ENCODE data around the gene A2M. TPM values are rescaled to one million over a fixed set of nuclear protein-coding genes. Genes with fewer than 3 reads are reported as not detected.

A2M gene
- polyA plus RNA-seq, 2 of the 4 experiments (the other 2 are of a cell fraction): not detected

DNA sequence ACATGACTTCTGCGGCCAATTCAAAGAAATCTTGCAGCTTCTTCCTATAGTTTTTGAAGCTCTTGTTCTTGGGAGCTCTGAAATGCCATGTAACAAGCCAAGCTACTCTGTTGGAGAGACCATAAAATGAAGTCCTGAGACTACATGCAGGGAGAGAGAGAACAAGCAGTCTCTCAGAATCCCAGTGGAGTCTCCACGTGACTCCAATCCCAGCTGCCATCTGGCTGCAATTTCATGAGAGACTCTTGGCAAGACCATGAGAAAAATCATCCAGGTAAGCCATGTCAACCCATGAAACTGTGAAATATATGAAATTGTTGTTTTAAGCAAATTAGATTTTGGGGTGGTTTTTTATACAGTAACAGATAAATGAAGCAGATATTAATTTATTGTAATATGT lies 72.0 kb downstream of the A2M start:
- 13% methylated on average over 2 of the region's 2 CpGs for WGBS (ENCODE audit: missing lambda C conversion rate)
- H3K4me3 ChIP-seq: no peak overlapping the region
- H3K27ac ChIP-seq: no peak overlapping the region
- ATAC-seq (no peak), FAIRE-seq (no peak), DNase-seq (ENCODE audit: low read depth in 1 of 2, low spot score in 1 of 2) (no peak)
- no peak for TF ChIP-seq FOSB (CRISPR knock-in tag; IDR thresholded peaks at IDR 0.05)
- TF ChIP-seq HEYL (CRISPR knock-in tag; IDR thresholded peaks at IDR 0.05): no peak
- no peak for TF ChIP-seq JUNB (IDR thresholded peaks at IDR 0.05)
- no peak for TF ChIP-seq BHLHE40 (IDR thresholded peaks at IDR 0.05; ENCODE audit: low read depth, low read length)
- no peak for TF ChIP-seq TP53 (CRISPR knock-in tag; IDR thresholded peaks at IDR 0.05)
- TF ChIP-seq RAD21 (conservative IDR thresholded peaks at IDR 0.05 in 1 of 2, IDR thresholded peaks at IDR 0.05 in 1 of 2): no peak
- no peak for TF ChIP-seq RCOR1 (IDR thresholded peaks at IDR 0.05; ENCODE audit: low read depth, low read length)
- no peak for TF ChIP-seq TFCP2L1 (CRISPR knock-in tag; IDR thresholded peaks at IDR 0.05)
- no peak for TF ChIP-seq HOXA7 (CRISPR knock-in tag; IDR thresholded peaks at IDR 0.05)
- TF ChIP-seq KDM1A (IDR thresholded peaks at IDR 0.05; ENCODE audit: low read depth): no peak
- TF ChIP-seq USF2 (IDR thresholded peaks at IDR 0.05): no peak
- no peak for TF ChIP-seq POLR2AphosphoS2 (conservative IDR thresholded peaks at IDR 0.05; ENCODE audit: low read length)
- TF ChIP-seq SMC3 (IDR thresholded peaks at IDR 0.05): no peak
- TF ChIP-seq EHMT2 (IDR thresholded peaks at IDR 0.05; ENCODE audit: low read depth): no peak
- TF ChIP-seq, protein P1, sequence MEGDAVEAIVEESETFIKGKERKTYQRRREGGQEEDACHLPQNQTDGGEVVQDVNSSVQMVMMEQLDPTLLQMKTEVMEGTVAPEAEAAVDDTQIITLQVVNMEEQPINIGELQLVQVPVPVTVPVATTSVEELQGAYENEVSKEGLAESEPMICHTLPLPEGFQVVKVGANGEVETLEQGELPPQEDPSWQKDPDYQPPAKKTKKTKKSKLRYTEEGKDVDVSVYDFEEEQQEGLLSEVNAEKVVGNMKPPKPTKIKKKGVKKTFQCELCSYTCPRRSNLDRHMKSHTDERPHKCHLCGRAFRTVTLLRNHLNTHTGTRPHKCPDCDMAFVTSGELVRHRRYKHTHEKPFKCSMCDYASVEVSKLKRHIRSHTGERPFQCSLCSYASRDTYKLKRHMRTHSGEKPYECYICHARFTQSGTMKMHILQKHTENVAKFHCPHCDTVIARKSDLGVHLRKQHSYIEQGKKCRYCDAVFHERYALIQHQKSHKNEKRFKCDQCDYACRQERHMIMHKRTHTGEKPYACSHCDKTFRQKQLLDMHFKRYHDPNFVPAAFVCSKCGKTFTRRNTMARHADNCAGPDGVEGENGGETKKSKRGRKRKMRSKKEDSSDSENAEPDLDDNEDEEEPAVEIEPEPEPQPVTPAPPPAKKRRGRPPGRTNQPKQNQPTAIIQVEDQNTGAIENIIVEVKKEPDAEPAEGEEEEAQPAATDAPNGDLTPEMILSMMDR (IDR thresholded peaks at IDR 0.05): no peak
- TF ChIP-seq RFX5 (IDR thresholded peaks at IDR 0.05): no peak
- TF ChIP-seq POLR2A (IDR thresholded peaks at IDR 0.05; ENCODE audit: low read length): no peak
- no peak for TF ChIP-seq MYC (IDR thresholded peaks at IDR 0.05; ENCODE audit: borderline replicate concordance, low read length)
- CTCF ChIA-PET: interaction anchor here (0.9 kb wide), 1 partner anchor 95 kb away, joined by 3 read pairs; the partner anchor contains the start of gene M6PR
- no peak overlapping the region for H3K4me2 ChIP-seq
- H3K4me1 ChIP-seq: no peaks in the 10 kb centered on the region
- POLR2A ChIA-PET: no interaction called here
- no peaks in the 10 kb centered on the region for H3K9me3 ChIP-seq

GRCh38 chr12:9041321-9041720 lies 74.4 kb downstream of the A2M start:
- WGBS (ENCODE audit: missing lambda C conversion rate): 21% methylated on average over 1 of the region's 1 CpG
- no peak overlapping the region for H3K27ac ChIP-seq
- no peak overlapping the region for H3K4me3 ChIP-seq
- DNase-seq (ENCODE audit: low read depth in 1 of 2, low spot score in 1 of 2) (no peak), ATAC-seq (no peak), FAIRE-seq (no peak)
- POLR2A ChIA-PET: no interaction called here
- no peak overlapping the region for H3K4me2 ChIP-seq
- TF ChIP-seq GATA3 (IDR thresholded peaks at IDR 0.05; ENCODE audit: borderline replicate concordance): no peak
- TF ChIP-seq, protein P2, sequence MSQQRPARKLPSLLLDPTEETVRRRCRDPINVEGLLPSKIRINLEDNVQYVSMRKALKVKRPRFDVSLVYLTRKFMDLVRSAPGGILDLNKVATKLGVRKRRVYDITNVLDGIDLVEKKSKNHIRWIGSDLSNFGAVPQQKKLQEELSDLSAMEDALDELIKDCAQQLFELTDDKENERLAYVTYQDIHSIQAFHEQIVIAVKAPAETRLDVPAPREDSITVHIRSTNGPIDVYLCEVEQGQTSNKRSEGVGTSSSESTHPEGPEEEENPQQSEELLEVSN (IDR thresholded peaks at IDR 0.05; ENCODE audit: borderline replicate concordance, low read depth): no peak
- no peak for TF ChIP-seq TFCP2L1 (CRISPR knock-in tag; IDR thresholded peaks at IDR 0.05)
- TF ChIP-seq HEYL (CRISPR knock-in tag; IDR thresholded peaks at IDR 0.05): no peak
- TF ChIP-seq ZNF302 (CRISPR knock-in tag; IDR thresholded peaks at IDR 0.05): no peak
- no peak for TF ChIP-seq KDM1A (IDR thresholded peaks at IDR 0.05; ENCODE audit: low read depth)
- no peak for TF ChIP-seq CBX2 (IDR thresholded peaks at IDR 0.05; ENCODE audit: borderline replicate concordance, low read depth)
- no peak for TF ChIP-seq EP300 (IDR thresholded peaks at IDR 0.05)
- TF ChIP-seq, protein P1 (IDR thresholded peaks at IDR 0.05): no peak
- TF ChIP-seq CBX8 (IDR thresholded peaks at IDR 0.05): no peak
- TF ChIP-seq PHF8 (IDR thresholded peaks at IDR 0.05; ENCODE audit: borderline replicate concordance, low read depth): no peak
- TF ChIP-seq JUNB (IDR thresholded peaks at IDR 0.05): no peak
- TF ChIP-seq HOXB5 (CRISPR knock-in tag; IDR thresholded peaks at IDR 0.05): no peak
- no peak for TF ChIP-seq SMC3 (IDR thresholded peaks at IDR 0.05)
- TF ChIP-seq ZC3H11A (IDR thresholded peaks at IDR 0.05): no peak
- TF ChIP-seq ESRRA (IDR thresholded peaks at IDR 0.05; ENCODE audit: borderline replicate concordance, low read length): no peak
- no peak for TF ChIP-seq HES2 (IDR thresholded peaks at IDR 0.05)
- no peak for TF ChIP-seq MYC (IDR thresholded peaks at IDR 0.05; ENCODE audit: borderline replicate concordance, low read length)
- TF ChIP-seq MAZ (IDR thresholded peaks at IDR 0.05; ENCODE audit: borderline replicate concordance, low read depth, low read length): no peak
- no peaks in the 10 kb centered on the region for H3K4me1 ChIP-seq
- CTCF ChIA-PET: interaction anchor here (0.7 to 2.5 kb wide), 10 partner anchors 9 to 497 kb away, joined by 3 to 9 read pairs (median 6); partner anchors contain the start of gene M6PR
- H3K9me3 ChIP-seq: no peaks in the 10 kb centered on the region
